CD4-positive, CD25-positive, alpha-beta regulatory T cell (primary cell): ENCODE measurements around the gene REG4. TPM values are rescaled to one million over a fixed set of nuclear protein-coding genes. Genes with fewer than 3 reads are reported as not detected.
"Not testable (repeated sequence)": the region's sequence is repeated elsewhere in the genome, so short reads cannot be mapped to it uniquely, and the experiment has no call there.

ENCODE experiments used
- ATAC-seq, 2 donors: fragments of 150-1000 bp; cut with Tn5 transposase; one replicate each; pipeline ENCODE4 v1.10.0; 2021; ENCODE audit warnings: low read depth in 2 of 2, moderate number of reproducible peaks in 2 of 2, moderate library complexity in 1 of 2
- DNase-seq, 3 donors: peaks; one replicate each; pipeline versions ENCODE4 v3.0.0 to v3.0.0-alpha.2; 2012 to 2022; ENCODE audit warnings: mixed read lengths in 1 of 3
- H3K27ac ChIP-seq: one replicate; pipeline ENCODE4 v1.7.0; 2013; ENCODE audit warnings: mild to moderate bottlenecking, low read length; ENCODE audit not compliant: insufficient read depth, poor library complexity, severe bottlenecking
- H3K27me3 ChIP-seq: one replicate; pipeline ENCODE4 v1.7.0; 2013; ENCODE audit warnings: low read length; ENCODE audit not compliant: control insufficient read depth, insufficient read depth
- H3K36me3 ChIP-seq: one replicate; pipeline ENCODE4 v1.7.0; 2013; ENCODE audit warnings: mild to moderate bottlenecking, low read length, moderate library complexity; ENCODE audit not compliant: control insufficient read depth, insufficient read depth
- H3K4me1 ChIP-seq: 2 replicates; pipeline ENCODE4 v1.7.0; 2013; ENCODE audit warnings: mild to moderate bottlenecking, low read length; ENCODE audit not compliant: insufficient read depth, control insufficient read depth, poor library complexity, severe bottlenecking
- H3K4me3 ChIP-seq: one replicate; pipeline ENCODE4 v1.7.0; 2013; ENCODE audit warnings: low read depth, mild to moderate bottlenecking, low read length, moderate library complexity
- H3K9me3 ChIP-seq, 2 experiments: 1 replicate in 1 of 2; 2 replicates in 1 of 2; pipeline ENCODE4 v1.7.0; 2013; ENCODE audit warnings: low read length in 2 of 2, mild to moderate bottlenecking in 1 of 2, moderate library complexity in 1 of 2; ENCODE audit not compliant: control insufficient read depth in 2 of 2
- H3K27ac Mint-ChIP-seq, 3 donors: one replicate each; pipeline ENCODE4 v1.8.0; 2020 to 2022; ENCODE audit warnings: mild to moderate bottlenecking in 3 of 3, mixed read lengths in 3 of 3, moderate library complexity in 2 of 3
- H3K27me3 Mint-ChIP-seq: one replicate; pipeline ENCODE4 v1.8.0; 2022; ENCODE audit warnings: mild to moderate bottlenecking, mixed read lengths
- H3K36me3 Mint-ChIP-seq: one replicate; pipeline ENCODE4 v1.8.0; 2020; ENCODE audit warnings: mixed read lengths
- H3K4me1 Mint-ChIP-seq, 4 donors: one replicate each; pipeline ENCODE4 v1.8.0; 2020 to 2022; ENCODE audit warnings: mixed read lengths in 4 of 4, mild to moderate bottlenecking in 1 of 4
- H3K4me3 Mint-ChIP-seq, 4 donors: one replicate each; pipeline ENCODE4 v1.8.0; 2020 to 2022; ENCODE audit warnings: mild to moderate bottlenecking in 4 of 4, mixed read lengths in 4 of 4, moderate library complexity in 3 of 4
- H3K9me3 Mint-ChIP-seq, 7 donors: one replicate each; pipeline ENCODE4 v1.8.0; 2020 to 2022; ENCODE audit warnings: mixed read lengths in 7 of 7, mild to moderate bottlenecking in 3 of 7, moderate library complexity in 2 of 7
- polyA plus RNA-seq, 4 donors: library from polyadenylated mRNA; unstranded; fragments of 300-500 nt; fragmentation: Illumina TruSeq; gene quantifications; one replicate each; pipeline ENCODE4 v1.2.3, GENCODE V29; 2021
- total RNA-seq: library from RNA; stranded (reverse); gene quantifications from one replicate; pipeline ENCODE4 v1.2.3, GENCODE V29; 2022

Gene REG4
- total and polyA plus RNA-seq, 5 donors from 2014 or later = 0.41 to 1.5 TPM; not detected in 3

DNA sequence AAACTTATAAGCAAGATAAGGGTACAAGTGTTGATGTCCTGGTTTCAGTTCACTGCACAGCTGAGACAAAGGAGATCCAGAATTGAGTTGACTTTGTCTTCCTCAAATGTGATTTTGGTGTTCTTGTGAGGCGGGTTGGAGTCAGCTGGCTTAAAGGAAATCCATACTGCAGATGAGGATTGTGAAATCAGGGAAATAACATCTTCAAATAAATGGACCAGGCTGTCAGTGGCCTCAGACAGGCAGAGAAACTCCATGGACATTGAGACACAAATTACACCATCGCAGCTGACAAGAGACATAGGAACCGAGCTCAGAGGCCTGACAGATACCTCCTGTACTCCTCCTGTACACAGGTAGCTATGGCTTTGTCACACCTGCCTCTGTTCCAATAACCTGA is 27.0 kb upstream of the REG4 start:
- ATAC-seq (no peak), DNase-seq (no peak)
- Histone ChIP-seq H3K9me3 (no peaks in the 10 kb centered on the region), H3K4me3 (no peak overlapping the region), H3K36me3 (no peaks in the 10 kb centered on the region), H3K27ac (no peak overlapping the region), H3K27me3 (peaks cover 3% of the 10 kb centered on the region), H3K4me1 (no peaks in the 10 kb centered on the region)
- H3K36me3 Mint-ChIP-seq = no peaks in the 10 kb centered on the region
- no peak overlapping the region for H3K27ac Mint-ChIP-seq
- H3K27me3 Mint-ChIP-seq = peaks cover 34% of the 10 kb centered on the region
- H3K9me3 Mint-ChIP-seq = peaks cover 0 to 2% (median 0%) of the 10 kb centered on the region in 7 donors
- H3K4me1 Mint-ChIP-seq = no peaks in the 10 kb centered on the region
- H3K4me3 Mint-ChIP-seq = no peak overlapping the region

- H3K4me3 ChIP-seq = no peak overlapping the region
- no peaks in the 10 kb centered on the region for H3K36me3 ChIP-seq
- Mint-ChIP-seq H3K4me1 (no peaks in the 10 kb centered on the region), H3K4me3 (no peak overlapping the region), H3K9me3 (peaks cover 0 to 2% (median 0%) of the 10 kb centered on the region in 7 donors), H3K27ac (no peak overlapping the region), H3K36me3 (no peaks in the 10 kb centered on the region), H3K27me3 (peaks cover 32% of the 10 kb centered on the region)
- ATAC-seq (no peak), DNase-seq (no peak)
- no peak overlapping the region for H3K27ac ChIP-seq
- no peaks in the 10 kb centered on the region for H3K4me1 ChIP-seq
- no peaks in the 10 kb centered on the region for H3K9me3 ChIP-seq
- peaks cover 6% of the 10 kb centered on the region for H3K27me3 ChIP-seq
These were observed 23.7 kb upstream of the REG4 start for GRCh38 chr1:119834990-119835389.

DNA sequence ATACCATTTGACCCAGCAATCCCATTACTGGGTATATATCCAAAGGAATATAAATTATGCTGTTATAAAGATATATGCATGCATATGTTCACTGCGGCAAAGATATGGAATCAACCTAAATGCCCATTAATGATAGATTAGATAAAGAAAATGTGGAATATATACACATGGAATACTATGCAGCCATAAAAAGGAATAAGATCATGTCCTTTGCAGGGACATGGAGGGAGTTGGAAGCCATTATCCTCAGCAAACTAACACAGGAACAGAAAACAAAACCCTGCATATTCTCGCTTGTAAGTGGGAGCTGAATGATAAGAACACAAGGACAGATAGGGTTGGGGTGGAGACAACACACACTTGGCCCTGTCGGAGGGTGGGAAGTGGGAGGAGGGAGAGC is 19.8 kb upstream of the REG4 start:
- no peak overlapping the region for H3K4me3 ChIP-seq
- Mint-ChIP-seq H3K27ac (no peak overlapping the region), H3K4me3 (no peak overlapping the region), H3K36me3 (no peaks in the 10 kb centered on the region), H3K27me3 (peaks cover 24% of the 10 kb centered on the region), H3K9me3 (peaks cover 0 to 2% (median 0%) of the 10 kb centered on the region in 7 donors), H3K4me1 (no peaks in the 10 kb centered on the region)
- H3K36me3 ChIP-seq = no peaks in the 10 kb centered on the region
- no peaks in the 10 kb centered on the region for H3K9me3 ChIP-seq
- DNase-seq (no peak), ATAC-seq (no peak)
- H3K27me3 ChIP-seq = peaks cover 3% of the 10 kb centered on the region
- H3K27ac ChIP-seq = no peak overlapping the region
- H3K4me1 ChIP-seq = no peaks in the 10 kb centered on the region

DNA sequence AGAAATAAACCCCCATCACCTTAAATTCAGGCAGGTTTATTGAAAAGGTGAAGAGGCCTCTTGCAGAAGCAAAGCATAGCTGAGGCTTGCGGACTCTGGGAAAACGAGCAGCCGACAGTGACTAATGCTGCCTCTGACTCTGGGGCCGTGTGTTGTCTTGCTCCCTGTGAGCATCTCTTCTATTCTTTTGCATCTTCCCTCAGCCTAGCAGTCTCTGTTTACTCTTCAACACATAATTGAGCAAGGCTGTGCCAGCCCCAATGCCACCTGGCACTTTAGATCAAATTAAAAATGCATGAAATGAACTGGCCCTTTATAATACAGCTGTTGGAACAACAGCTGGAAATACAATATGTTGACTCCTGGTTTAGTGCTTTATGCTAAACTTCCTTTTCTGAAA is 18.4 kb upstream of the REG4 start:
- no peaks in the 10 kb centered on the region for H3K36me3 Mint-ChIP-seq

DNA sequence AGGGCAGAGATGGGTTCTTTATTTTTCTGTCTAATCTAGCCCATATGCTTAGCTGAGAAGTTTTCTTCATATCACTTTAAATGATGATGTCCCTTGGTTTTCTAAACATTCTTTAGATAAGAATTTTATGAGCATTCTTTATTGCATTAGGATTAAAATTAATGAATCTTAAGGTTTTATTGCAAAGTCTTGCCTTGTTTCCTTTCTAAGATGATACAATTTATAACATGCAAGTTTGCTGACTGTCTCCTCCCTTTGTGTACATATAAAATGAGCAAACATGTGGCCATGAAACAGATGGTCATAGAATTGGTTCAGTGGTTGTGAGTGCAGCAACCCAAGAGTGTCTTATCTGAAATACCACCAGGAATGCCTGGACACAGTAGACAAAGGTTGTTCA is 17.7 kb upstream of the REG4 start:
- not testable (repeated sequence) for H3K36me3 Mint-ChIP-seq, H3K4me3 Mint-ChIP-seq, H3K4me1 ChIP-seq, H3K27ac ChIP-seq, H3K36me3 ChIP-seq, ATAC-seq, H3K9me3 ChIP-seq, H3K27me3 ChIP-seq, DNase-seq, H3K4me3 ChIP-seq, H3K27ac Mint-ChIP-seq, H3K4me1 Mint-ChIP-seq, H3K9me3 Mint-ChIP-seq
- H3K27me3 Mint-ChIP-seq = peaks cover 24% of the 10 kb centered on the region

More for the DNA sequence above, 18.4 kb upstream of the REG4 start:
- Mint-ChIP-seq H3K27ac (no peak overlapping the region), H3K4me1 (no peaks in the 10 kb centered on the region), H3K27me3 (peaks cover 21% of the 10 kb centered on the region), H3K9me3 (peaks cover 0 to 2% (median 0%) of the 10 kb centered on the region in 7 donors), H3K4me3 (no peak overlapping the region)
- no peak for ATAC-seq
- Histone ChIP-seq H3K36me3 (no peaks in the 10 kb centered on the region), H3K9me3 (no peaks in the 10 kb centered on the region), H3K27ac (no peak overlapping the region), H3K4me1 (no peaks in the 10 kb centered on the region), H3K27me3 (peaks cover 3% of the 10 kb centered on the region), H3K4me3 (no peak overlapping the region)
- DNase-seq = no peak

DNA sequence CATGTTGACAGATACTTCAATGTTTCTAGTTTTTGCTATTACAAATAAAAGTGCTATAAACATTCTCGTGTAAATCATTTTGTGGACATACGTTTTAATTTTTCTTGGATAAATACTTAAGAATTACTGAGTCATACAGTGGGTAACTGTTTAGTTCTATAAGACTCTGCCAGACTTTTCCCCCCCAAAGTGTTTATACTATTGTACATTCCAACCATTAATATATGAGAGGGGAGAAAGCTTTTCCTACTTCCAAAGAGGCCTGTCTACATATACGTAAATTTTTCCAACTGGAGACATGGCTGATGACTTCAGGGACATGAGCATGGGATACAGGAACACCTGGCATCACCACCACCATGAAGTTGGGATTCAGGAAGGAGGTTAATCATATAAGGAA is 17.0 kb upstream of the REG4 start:
- Histone ChIP-seq H3K36me3 (no peaks in the 10 kb centered on the region), H3K27ac (no peak overlapping the region), H3K27me3 (peaks cover 3% of the 10 kb centered on the region), H3K9me3 (no peaks in the 10 kb centered on the region), H3K4me3 (no peak overlapping the region), H3K4me1 (no peaks in the 10 kb centered on the region)
- ATAC-seq (no peak), DNase-seq (no peak)
- Mint-ChIP-seq H3K27ac (no peak overlapping the region), H3K4me1 (no peaks in the 10 kb centered on the region), H3K9me3 (peaks cover 0 to 2% (median 0%) of the 10 kb centered on the region in 7 donors), H3K27me3 (peaks cover 31% of the 10 kb centered on the region), H3K36me3 (no peaks in the 10 kb centered on the region), H3K4me3 (no peak overlapping the region)

DNA sequence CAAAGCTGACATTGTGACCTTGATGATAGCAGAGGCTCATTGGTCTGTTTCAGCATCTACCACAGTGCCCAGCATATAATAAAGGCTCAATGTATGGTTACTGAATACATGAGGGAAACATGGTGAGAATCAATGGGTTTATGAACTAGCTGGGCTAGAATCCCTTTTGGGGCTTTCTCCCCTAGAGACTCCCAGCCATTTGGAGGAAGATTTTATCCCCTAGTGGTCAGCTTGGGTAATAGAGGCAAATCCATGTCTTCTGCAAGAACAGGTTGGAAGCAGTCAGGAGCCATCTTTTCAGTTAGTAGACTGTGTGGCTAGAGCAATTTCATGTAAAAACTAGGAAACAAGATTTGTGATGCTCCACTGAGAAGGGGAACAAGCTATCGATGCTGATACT is 15.8 kb upstream of the REG4 start:
- H3K27ac ChIP-seq = no peak overlapping the region
- no peak overlapping the region for H3K4me3 ChIP-seq
- H3K9me3 ChIP-seq = no peaks in the 10 kb centered on the region
- H3K27ac Mint-ChIP-seq = no peak overlapping the region
- no peaks in the 10 kb centered on the region for H3K4me1 ChIP-seq
- ATAC-seq (no peak), DNase-seq (peak in 1 of 3 donors; percentile 5)
- no peak overlapping the region for H3K4me3 Mint-ChIP-seq
- H3K4me1 Mint-ChIP-seq = no peaks in the 10 kb centered on the region
- peaks cover 33% of the 10 kb centered on the region for H3K27me3 Mint-ChIP-seq
- no peaks in the 10 kb centered on the region for H3K36me3 ChIP-seq
- H3K9me3 Mint-ChIP-seq = no peaks in the 10 kb centered on the region
- no peaks in the 10 kb centered on the region for H3K36me3 Mint-ChIP-seq
- peaks cover 3% of the 10 kb centered on the region for H3K27me3 ChIP-seq

GRCh38 chr1:119822406-119822805 is 11.1 kb upstream of the REG4 start:
- H3K4me3 Mint-ChIP-seq = no peak overlapping the region
- Histone ChIP-seq H3K27ac (no peak overlapping the region), H3K4me1 (no peaks in the 10 kb centered on the region), H3K36me3 (no peaks in the 10 kb centered on the region), H3K9me3 (no peaks in the 10 kb centered on the region), H3K27me3 (no peaks in the 10 kb centered on the region), H3K4me3 (no peak overlapping the region)
- no peaks in the 10 kb centered on the region for H3K36me3 Mint-ChIP-seq
- H3K4me1 Mint-ChIP-seq = no peaks in the 10 kb centered on the region
- no peak for ATAC-seq
- no peak overlapping the region for H3K27ac Mint-ChIP-seq
- peaks cover 0 to 3% (median 0%) of the 10 kb centered on the region in 7 donors for H3K9me3 Mint-ChIP-seq
- H3K27me3 Mint-ChIP-seq = peaks cover 24% of the 10 kb centered on the region
- no peak for DNase-seq
